Left lung (tissue), 10 donors: Measurements from ENCODE around the gene SYNE2. TPM values are rescaled to one million over a fixed set of nuclear protein-coding genes. Genes with fewer than 3 reads are reported as not detected.
"Not testable (repeated sequence)": the region's sequence is repeated elsewhere in the genome, so short reads cannot be mapped to it uniquely, and the experiment has no call there.

Source experiments
- ATAC-seq: fragments of 200-7000 bp; cut with Tn5 transposase; one replicate; pipeline ENCODE4 v1.9.1; 2020; ENCODE audit warnings: moderate library complexity
- DNase-seq, 4 donors: peaks; one replicate each; pipeline ENCODE4 v3.0.0-alpha.2; 2013 to 2020
- H3K27ac ChIP-seq, 2 donors: fragments of 200-600 bp; sonication (generic) in 1 of 2; one replicate each; pipeline versions ENCODE4 v1.5.0 to v1.8.0; 2020 to 2021
- H3K27me3 ChIP-seq, 2 donors: fragments of 200-600 bp; sonication (generic) in 1 of 2; one replicate each; pipeline versions ENCODE4 v1.5.0 to v1.8.0; 2020 to 2021
- H3K36me3 ChIP-seq, 2 donors: fragments of 200-600 bp; sonication (generic) in 1 of 2; one replicate each; pipeline versions ENCODE4 v1.5.0 to v1.8.0; 2020 to 2021
- H3K4me1 ChIP-seq, 2 donors: fragments of 200-600 bp; one replicate each; pipeline ENCODE4 v1.8.0; 2021
- H3K4me3 ChIP-seq, 2 donors: fragments of 200-600 bp; sonication (generic) in 1 of 2; one replicate each; pipeline versions ENCODE4 v1.5.0 to v1.8.0; 2020 to 2021; ENCODE audit warnings: mild to moderate bottlenecking in 1 of 2
- H3K9me3 ChIP-seq, 2 donors: fragments of 200-600 bp; sonication (generic) in 1 of 2; one replicate each; pipeline versions ENCODE4 v1.5.0 to v1.8.0; 2020 to 2021
- CTCF ChIP-seq, 2 donors: fragments of 200-600 bp; sonication (generic) in 1 of 2; IDR thresholded peaks; one replicate each; pipeline versions ENCODE4 v1.5.0 to v1.8.0; 2021; ENCODE audit warnings: antibody characterized with exemption in 2 of 2
- intact Hi-C, 2 donors: fragments of 100-400 bp; cut with DNase I; formaldehyde crosslinking; loops; one replicate each; pipeline versions ENCODE4 v1.11.2 to v1.14.2; 2022
- polyA plus RNA-seq, 6 donors: library from polyadenylated mRNA; unstranded; fragments of 120-200 nt; gene quantifications; one replicate each; pipeline ENCODE4 v1.2.1, GENCODE V29; 2013; ENCODE audit not compliant: insufficient read length in 6 of 6
- total RNA-seq, 2 donors: library from RNA; stranded (reverse); fragmentation: NEBNext Ultra II Directional; extraction: Animal tissue kit (Norgen Biotek cat#: 25700); gene quantifications; one replicate each; pipeline ENCODE4 v1.2.1, GENCODE V29; 2021
- donor health status: DM: no; HTN: yes; CAD: no.
- donor health status: DM: no; HTN: no; CAD: no.

The SYNE2 gene
- total and polyA plus RNA-seq, 8 donors = 59.6 to 109 (median 88.5) TPM

- intact Hi-C loops = no loop called here
- Histone ChIP-seq H3K4me1 (no peaks in the 10 kb centered on the region), H3K36me3 (peaks cover 0 to 55% of the 10 kb centered on the region in 2 donors), H3K27ac (no peak overlapping the region), H3K9me3 (no peaks in the 10 kb centered on the region), H3K4me3 (no peak overlapping the region), H3K27me3 (no peaks in the 10 kb centered on the region)
- DNase-seq (no peak), ATAC-seq (no peak)
- TF ChIP-seq CTCF (IDR thresholded peaks at IDR 0.05) = no peak
These were observed 172.7 kb downstream of the SYNE2 start for GRCh38 chr14:64025479-64025878.

- no peak for TF ChIP-seq CTCF (IDR thresholded peaks at IDR 0.05)
- no peak overlapping the region for H3K27ac ChIP-seq
- ATAC-seq (no peak), DNase-seq (no peak)
- H3K27me3 ChIP-seq = no peaks in the 10 kb centered on the region
- no peaks in the 10 kb centered on the region for H3K4me1 ChIP-seq
- peaks cover 0 to 58% of the 10 kb centered on the region in 2 donors for H3K36me3 ChIP-seq
- no peaks in the 10 kb centered on the region for H3K9me3 ChIP-seq
- intact Hi-C loops = no loop called here
- H3K4me3 ChIP-seq = no peak overlapping the region
These were observed 173.8 kb downstream of the SYNE2 start for GRCh38 chr14:64026600-64026999.

- TF ChIP-seq CTCF (IDR thresholded peaks at IDR 0.05) = no peak
- ATAC-seq = no peak
- H3K27me3 ChIP-seq = no peaks in the 10 kb centered on the region
- H3K36me3 ChIP-seq = peaks cover 0 to 16% of the 10 kb centered on the region in 2 donors
- no peak for DNase-seq
- H3K4me3 ChIP-seq = no peak overlapping the region
- no peak overlapping the region for H3K27ac ChIP-seq
- H3K9me3 ChIP-seq = no peaks in the 10 kb centered on the region
- intact Hi-C loops = no loop called here
- H3K4me1 ChIP-seq = no peaks in the 10 kb centered on the region
These were observed 182.3 kb downstream of the SYNE2 start for GRCh38 chr14:64035143-64035542.

GRCh38 chr14:64037869-64038745, 185.3 kb downstream of the SYNE2 start:
- H3K9me3 ChIP-seq, H3K4me3 ChIP-seq, H3K27me3 ChIP-seq, ATAC-seq, H3K27ac ChIP-seq, intact Hi-C loops, DNase-seq, H3K36me3 ChIP-seq, H3K4me1 ChIP-seq: not testable (repeated sequence)

GRCh38 chr14:64038841-64039542, 186.2 kb downstream of the SYNE2 start:
- intact Hi-C loops = no loop called here
- no peak overlapping the region for H3K27ac ChIP-seq
- no peaks in the 10 kb centered on the region for H3K4me1 ChIP-seq
- TF ChIP-seq CTCF (IDR thresholded peaks at IDR 0.05) = no peak
- ATAC-seq (no peak), DNase-seq (no peak)
- peaks cover 0 to 5% of the 10 kb centered on the region in 2 donors for H3K36me3 ChIP-seq
- peaks cover 0 to 6% of the 10 kb centered on the region in 2 donors for H3K9me3 ChIP-seq
- H3K27me3 ChIP-seq = no peaks in the 10 kb centered on the region
- H3K4me3 ChIP-seq = no peak overlapping the region
